ENCODE measurements around the gene RRAD.

Gene RRAD

GRCh38 chr16:66918355-66918754, 7.0 kb downstream of the RRAD start:
- POLR2A ChIA-PET = no interaction called here
- CTCF ChIA-PET = interaction anchor here (0.5 to 15.1 kb wide), 5 partner anchors 10 to 47 kb away, joined by 3 to 268 read pairs (median 4); partner anchors contain the start of gene CES3

More at GRCh38 chr16:66918355-66918754, 7.0 kb downstream of the RRAD start:
- H3K27ac ChIP-seq (ENCODE audit: extremely low read depth, low read depth, low read length) = no peak overlapping the region
- no peaks in the 10 kb centered on the region for H3K9me3 ChIP-seq (ENCODE audit: control insufficient read depth, insufficient read depth, low read depth, low read length)
- no peak for TF ChIP-seq PRDM6 (tag by site-specific recombination; IDR thresholded peaks at IDR 0.05)
- no peak for TF ChIP-seq AEBP2 (tag by site-specific recombination; IDR thresholded peaks at IDR 0.05; ENCODE audit: borderline replicate concordance)
- TF ChIP-seq, protein P1, sequence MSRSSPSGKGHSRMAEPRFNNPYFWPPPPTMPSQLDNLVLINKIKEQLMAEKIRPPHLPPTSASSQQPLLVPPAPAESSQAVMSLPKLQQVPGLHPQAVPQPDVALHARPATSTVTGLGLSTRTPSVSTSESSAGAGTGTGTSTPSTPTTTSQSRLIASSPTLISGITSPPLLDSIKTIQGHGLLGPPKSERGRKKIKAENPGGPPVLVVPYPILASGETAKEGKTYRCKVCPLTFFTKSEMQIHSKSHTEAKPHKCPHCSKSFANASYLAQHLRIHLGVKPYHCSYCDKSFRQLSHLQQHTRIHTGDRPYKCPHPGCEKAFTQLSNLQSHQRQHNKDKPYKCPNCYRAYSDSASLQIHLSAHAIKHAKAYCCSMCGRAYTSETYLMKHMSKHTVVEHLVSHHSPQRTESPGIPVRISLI (tag by site-specific recombination; IDR thresholded peaks at IDR 0.05) = no peak
- TF ChIP-seq, protein P2, sequence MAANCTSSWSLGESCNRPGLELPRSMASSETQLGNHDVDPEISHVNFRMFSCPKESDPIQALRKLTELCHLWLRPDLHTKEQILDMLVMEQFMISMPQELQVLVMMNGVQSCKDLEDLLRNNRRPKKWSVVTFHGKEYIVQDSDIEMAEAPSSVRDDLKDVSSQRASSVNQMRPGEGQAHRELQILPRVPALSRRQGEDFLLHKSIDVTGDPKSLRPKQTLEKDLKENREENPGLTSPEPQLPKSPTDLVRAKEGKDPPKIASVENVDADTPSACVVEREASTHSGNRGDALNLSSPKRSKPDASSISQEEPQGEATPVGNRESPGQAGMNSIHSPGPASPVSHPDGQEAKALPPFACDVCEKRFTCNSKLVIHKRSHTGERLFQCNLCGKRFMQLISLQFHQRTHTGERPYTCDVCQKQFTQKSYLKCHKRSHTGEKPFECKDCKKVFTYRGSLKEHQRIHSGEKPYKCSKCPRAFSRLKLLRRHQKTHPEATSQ (tag by site-specific recombination; IDR thresholded peaks at IDR 0.05) = no peak
- no peak for TF ChIP-seq ZNF26 (tag by site-specific recombination; IDR thresholded peaks at IDR 0.05)
- no peak for TF ChIP-seq ZNF544 (tag by site-specific recombination; IDR thresholded peaks at IDR 0.05)
- no peak for TF ChIP-seq ZNF239 (tag by site-specific recombination; IDR thresholded peaks at IDR 0.05)
- no peak for TF ChIP-seq ZNF221 (tag by site-specific recombination; IDR thresholded peaks at IDR 0.05; ENCODE audit: borderline replicate concordance)
- no peak for TF ChIP-seq PRDM10 (tag by site-specific recombination; IDR thresholded peaks at IDR 0.05)
- TF ChIP-seq, protein P3, sequence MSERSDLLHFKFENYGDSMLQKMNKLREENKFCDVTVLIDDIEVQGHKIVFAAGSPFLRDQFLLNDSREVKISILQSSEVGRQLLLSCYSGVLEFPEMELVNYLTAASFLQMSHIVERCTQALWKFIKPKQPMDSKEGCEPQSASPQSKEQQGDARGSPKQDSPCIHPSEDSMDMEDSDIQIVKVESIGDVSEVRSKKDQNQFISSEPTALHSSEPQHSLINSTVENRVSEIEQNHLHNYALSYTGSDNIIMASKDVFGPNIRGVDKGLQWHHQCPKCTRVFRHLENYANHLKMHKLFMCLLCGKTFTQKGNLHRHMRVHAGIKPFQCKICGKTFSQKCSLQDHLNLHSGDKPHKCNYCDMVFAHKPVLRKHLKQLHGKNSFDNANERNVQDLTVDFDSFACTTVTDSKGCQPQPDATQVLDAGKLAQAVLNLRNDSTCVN (tag by site-specific recombination; optimal IDR thresholded peaks at IDR 0.05) = no peak
- H3K36me3 ChIP-seq (ENCODE audit: control insufficient read depth in 2 of 2, insufficient read depth in 1 of 2, low read length in 2 of 2) = no peaks in the 10 kb centered on the region
- no peaks in the 10 kb centered on the region for H3K4me1 ChIP-seq (ENCODE audit: control insufficient read depth, insufficient read depth, low read length)
- H3K4me3 ChIP-seq (ENCODE audit: low read depth, low read length) = no peak overlapping the region

Data from HEK293 (cell line).